ENCODE measurements around the gene DDX3X.

DNA sequence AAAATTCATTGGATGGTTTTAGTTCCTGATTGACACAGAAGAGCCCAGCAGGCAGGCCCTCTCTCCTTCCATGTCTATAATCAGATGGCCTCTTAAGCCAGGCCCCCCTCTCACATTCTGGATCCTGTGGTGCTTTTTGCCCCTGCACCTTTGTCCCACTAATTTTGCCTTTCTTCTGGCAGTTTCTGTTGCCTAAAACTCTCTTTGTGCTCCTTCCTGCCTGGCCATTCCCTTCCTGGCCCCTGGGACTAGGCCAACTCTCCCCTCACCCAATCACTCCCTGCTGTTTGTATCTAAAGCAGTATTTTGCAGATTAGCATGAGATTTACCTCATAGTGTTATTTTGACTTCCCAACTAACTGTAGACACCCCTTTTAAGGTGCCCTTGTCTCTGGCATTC lies 42.7 kb upstream of the DDX3X start:
- TF ChIP-seq, protein P1, sequence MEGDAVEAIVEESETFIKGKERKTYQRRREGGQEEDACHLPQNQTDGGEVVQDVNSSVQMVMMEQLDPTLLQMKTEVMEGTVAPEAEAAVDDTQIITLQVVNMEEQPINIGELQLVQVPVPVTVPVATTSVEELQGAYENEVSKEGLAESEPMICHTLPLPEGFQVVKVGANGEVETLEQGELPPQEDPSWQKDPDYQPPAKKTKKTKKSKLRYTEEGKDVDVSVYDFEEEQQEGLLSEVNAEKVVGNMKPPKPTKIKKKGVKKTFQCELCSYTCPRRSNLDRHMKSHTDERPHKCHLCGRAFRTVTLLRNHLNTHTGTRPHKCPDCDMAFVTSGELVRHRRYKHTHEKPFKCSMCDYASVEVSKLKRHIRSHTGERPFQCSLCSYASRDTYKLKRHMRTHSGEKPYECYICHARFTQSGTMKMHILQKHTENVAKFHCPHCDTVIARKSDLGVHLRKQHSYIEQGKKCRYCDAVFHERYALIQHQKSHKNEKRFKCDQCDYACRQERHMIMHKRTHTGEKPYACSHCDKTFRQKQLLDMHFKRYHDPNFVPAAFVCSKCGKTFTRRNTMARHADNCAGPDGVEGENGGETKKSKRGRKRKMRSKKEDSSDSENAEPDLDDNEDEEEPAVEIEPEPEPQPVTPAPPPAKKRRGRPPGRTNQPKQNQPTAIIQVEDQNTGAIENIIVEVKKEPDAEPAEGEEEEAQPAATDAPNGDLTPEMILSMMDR (IDR thresholded peaks at IDR 0.05 in 2 of 3, conservative IDR thresholded peaks at IDR 0.05 in 1 of 3; ENCODE audit: control insufficient read depth in 2 of 3, extremely low read depth in 1 of 3, insufficient read depth in 1 of 3, low read depth in 3 of 3, low read length in 3 of 3) = no peak
- no peak for TF ChIP-seq JUND (IDR thresholded peaks at IDR 0.05; ENCODE audit: low read depth, low read length)
- TF ChIP-seq FOXK2 (IDR thresholded peaks at IDR 0.05) = no peak
- TF ChIP-seq, protein P2, sequence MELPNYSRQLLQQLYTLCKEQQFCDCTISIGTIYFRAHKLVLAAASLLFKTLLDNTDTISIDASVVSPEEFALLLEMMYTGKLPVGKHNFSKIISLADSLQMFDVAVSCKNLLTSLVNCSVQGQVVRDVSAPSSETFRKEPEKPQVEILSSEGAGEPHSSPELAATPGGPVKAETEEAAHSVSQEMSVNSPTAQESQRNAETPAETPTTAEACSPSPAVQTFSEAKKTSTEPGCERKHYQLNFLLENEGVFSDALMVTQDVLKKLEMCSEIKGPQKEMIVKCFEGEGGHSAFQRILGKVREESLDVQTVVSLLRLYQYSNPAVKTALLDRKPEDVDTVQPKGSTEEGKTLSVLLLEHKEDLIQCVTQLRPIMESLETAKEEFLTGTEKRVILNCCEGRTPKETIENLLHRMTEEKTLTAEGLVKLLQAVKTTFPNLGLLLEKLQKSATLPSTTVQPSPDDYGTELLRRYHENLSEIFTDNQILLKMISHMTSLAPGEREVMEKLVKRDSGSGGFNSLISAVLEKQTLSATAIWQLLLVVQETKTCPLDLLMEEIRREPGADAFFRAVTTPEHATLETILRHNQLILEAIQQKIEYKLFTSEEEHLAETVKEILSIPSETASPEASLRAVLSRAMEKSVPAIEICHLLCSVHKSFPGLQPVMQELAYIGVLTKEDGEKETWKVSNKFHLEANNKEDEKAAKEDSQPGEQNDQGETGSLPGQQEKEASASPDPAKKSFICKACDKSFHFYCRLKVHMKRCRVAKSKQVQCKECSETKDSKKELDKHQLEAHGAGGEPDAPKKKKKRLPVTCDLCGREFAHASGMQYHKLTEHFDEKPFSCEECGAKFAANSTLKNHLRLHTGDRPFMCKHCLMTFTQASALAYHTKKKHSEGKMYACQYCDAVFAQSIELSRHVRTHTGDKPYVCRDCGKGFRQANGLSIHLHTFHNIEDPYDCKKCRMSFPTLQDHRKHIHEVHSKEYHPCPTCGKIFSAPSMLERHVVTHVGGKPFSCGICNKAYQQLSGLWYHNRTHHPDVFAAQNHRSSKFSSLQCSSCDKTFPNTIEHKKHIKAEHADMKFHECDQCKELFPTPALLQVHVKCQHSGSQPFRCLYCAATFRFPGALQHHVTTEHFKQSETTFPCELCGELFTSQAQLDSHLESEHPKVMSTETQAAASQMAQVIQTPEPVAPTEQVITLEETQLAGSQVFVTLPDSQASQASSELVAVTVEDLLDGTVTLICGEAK (IDR thresholded peaks at IDR 0.05; ENCODE audit: borderline replicate concordance) = no peak
- TF ChIP-seq CHD1 (IDR thresholded peaks at IDR 0.05; ENCODE audit: low read depth, low read length) = no peak
- TF ChIP-seq, protein P3, sequence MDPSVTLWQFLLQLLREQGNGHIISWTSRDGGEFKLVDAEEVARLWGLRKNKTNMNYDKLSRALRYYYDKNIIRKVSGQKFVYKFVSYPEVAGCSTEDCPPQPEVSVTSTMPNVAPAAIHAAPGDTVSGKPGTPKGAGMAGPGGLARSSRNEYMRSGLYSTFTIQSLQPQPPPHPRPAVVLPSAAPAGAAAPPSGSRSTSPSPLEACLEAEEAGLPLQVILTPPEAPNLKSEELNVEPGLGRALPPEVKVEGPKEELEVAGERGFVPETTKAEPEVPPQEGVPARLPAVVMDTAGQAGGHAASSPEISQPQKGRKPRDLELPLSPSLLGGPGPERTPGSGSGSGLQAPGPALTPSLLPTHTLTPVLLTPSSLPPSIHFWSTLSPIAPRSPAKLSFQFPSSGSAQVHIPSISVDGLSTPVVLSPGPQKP (IDR thresholded peaks at IDR 0.05; ENCODE audit: low read depth, low read length) = no peak
- TF ChIP-seq EZH2 (IDR thresholded peaks at IDR 0.05; ENCODE audit: borderline replicate concordance, control insufficient read depth, low read depth, low read length) = no peak
- TF ChIP-seq CHD2 (IDR thresholded peaks at IDR 0.05; ENCODE audit: borderline replicate concordance, low read depth, low read length) = no peak
- TF ChIP-seq, protein P4, sequence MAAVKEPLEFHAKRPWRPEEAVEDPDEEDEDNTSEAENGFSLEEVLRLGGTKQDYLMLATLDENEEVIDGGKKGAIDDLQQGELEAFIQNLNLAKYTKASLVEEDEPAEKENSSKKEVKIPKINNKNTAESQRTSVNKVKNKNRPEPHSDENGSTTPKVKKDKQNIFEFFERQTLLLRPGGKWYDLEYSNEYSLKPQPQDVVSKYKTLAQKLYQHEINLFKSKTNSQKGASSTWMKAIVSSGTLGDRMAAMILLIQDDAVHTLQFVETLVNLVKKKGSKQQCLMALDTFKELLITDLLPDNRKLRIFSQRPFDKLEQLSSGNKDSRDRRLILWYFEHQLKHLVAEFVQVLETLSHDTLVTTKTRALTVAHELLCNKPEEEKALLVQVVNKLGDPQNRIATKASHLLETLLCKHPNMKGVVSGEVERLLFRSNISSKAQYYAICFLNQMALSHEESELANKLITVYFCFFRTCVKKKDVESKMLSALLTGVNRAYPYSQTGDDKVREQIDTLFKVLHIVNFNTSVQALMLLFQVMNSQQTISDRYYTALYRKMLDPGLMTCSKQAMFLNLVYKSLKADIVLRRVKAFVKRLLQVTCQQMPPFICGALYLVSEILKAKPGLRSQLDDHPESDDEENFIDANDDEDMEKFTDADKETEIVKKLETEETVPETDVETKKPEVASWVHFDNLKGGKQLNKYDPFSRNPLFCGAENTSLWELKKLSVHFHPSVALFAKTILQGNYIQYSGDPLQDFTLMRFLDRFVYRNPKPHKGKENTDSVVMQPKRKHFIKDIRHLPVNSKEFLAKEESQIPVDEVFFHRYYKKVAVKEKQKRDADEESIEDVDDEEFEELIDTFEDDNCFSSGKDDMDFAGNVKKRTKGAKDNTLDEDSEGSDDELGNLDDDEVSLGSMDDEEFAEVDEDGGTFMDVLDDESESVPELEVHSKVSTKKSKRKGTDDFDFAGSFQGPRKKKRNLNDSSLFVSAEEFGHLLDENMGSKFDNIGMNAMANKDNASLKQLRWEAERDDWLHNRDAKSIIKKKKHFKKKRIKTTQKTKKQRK (IDR thresholded peaks at IDR 0.05; ENCODE audit: low read depth, low read length) = no peak
- TF ChIP-seq, protein P5, sequence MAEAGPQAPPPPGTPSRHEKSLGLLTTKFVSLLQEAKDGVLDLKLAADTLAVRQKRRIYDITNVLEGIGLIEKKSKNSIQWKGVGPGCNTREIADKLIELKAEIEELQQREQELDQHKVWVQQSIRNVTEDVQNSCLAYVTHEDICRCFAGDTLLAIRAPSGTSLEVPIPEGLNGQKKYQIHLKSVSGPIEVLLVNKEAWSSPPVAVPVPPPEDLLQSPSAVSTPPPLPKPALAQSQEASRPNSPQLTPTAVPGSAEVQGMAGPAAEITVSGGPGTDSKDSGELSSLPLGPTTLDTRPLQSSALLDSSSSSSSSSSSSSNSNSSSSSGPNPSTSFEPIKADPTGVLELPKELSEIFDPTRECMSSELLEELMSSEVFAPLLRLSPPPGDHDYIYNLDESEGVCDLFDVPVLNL (IDR thresholded peaks at IDR 0.05; ENCODE audit: low read depth, low read length) = no peak
- TF ChIP-seq POLR2AphosphoS5 (IDR thresholded peaks at IDR 0.05; ENCODE audit: low read length) = no peak
- TF ChIP-seq CREB1 (IDR thresholded peaks at IDR 0.05; ENCODE audit: low read depth) = no peak

Measured in GM12878 (cell line).